K562 treated with DMSO at 1 percent for 48 hours (cell line): ENCODE results near the gene KIAA0319L. TPM values are rescaled to one million over a fixed set of nuclear protein-coding genes. Genes with fewer than 3 reads are reported as not detected.

Source experiments
- total RNA-seq: library from RNA; unstranded; fragments of 300-600 nt; gene quantifications from 2 replicates; pipeline ENCODE4 v1.2.3, GENCODE V29; 2022; ENCODE audit warnings: low replicate concordance; ENCODE audit errors: extremely low read depth

Gene KIAA0319L
- total RNA-seq: not detected in 2 replicates

DNA sequence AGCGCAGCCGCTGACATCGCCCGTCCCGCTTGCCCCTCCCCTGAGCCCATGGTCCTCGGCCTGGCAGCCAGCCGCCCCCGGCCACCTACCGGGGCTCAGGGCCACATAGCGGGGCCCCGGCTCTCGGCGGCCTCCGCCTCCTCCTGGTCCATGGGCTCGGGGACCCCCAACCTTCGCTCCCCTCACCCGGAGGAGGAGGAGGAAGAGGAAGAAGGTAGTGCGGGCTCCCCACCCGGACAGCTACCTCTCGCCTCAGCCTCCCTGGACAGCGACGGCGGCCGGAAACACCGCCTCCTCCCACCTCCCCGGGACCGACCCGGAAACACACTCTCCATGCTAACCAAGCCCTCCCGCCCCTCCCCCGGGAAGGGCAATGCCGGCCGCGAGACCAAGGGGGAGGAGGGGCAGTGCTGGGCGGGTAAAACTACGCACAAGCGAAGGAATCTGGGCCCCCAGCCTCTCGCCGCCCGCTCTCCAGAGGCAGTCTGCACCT, at the start of gene KIAA0319L:
KIAA0319L (minus strand) TSS at position 286 of the 493 bp plus-strand sequence. CDS start 2,912 bp downstream, outside the sequence.

GRCh38 chr1:35573198-35574124, 16.3 kb upstream of the KIAA0319L start, which contains the start of gene TFAP2E:
Gene TFAP2E, plus strand, starts transcription at chr1:35573314. Its CDS starts 264 bp downstream, at chr1:35573578.

DNA sequence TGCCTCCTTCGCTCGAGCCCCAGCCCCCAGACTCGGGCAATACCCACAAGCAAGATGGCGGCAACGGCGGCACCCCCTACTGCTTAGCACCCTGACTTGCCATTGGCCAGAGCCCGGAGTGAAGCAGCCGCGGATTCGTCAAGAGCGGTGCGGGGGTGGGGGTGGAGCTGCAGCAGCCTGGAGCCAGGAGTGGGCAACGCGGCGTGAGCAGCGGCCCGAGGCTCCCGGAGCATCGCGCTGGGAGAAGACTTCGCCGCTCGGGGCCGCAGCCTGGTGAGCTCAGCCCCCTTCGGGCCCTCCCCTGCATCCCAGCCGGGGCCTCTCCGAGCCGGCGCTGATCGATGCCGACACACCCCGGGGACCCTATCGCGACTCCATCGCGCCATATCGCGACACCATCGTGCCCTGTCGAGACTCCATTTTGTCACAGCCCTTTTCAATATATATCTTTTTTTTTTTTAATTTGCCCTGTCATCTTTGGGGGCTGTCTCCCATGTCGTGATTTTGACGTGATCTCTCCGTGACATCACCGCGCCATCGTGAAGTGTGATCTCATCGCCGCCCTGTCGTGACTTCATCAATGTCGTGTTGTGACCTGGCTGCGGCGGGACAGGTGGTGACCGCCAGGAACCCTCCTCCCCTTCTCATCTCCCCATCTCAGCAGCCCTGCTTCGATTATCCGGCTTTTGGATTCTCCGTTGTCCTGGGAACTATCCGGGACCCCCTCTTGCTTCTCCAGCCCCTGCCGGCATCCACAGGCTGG, 589 bp upstream of the KIAA0319L start, which contains the start of gene NCDN:
NCDN (plus strand) TSS at position 189 of the 763 bp plus-strand sequence; CDS start at position 581, 392 bp downstream.

Other genes with a start within 250 kb of the KIAA0319L start
- gene NCDN, start 396 bp upstream of the KIAA0319L start, total RNA-seq: not detected in 2 replicates
- not detected in 2 replicates for gene TFAP2E, start 15.9 kb upstream of the KIAA0319L start, total RNA-seq
- gene PSMB2, start 84.1 kb upstream of the KIAA0319L start, total RNA-seq: not detected in 2 replicates
- not detected in 2 replicates for gene C1orf216, start 161.5 kb upstream of the KIAA0319L start, total RNA-seq
- gene CLSPN, start 212.6 kb upstream of the KIAA0319L start, total RNA-seq: not detected in 2 replicates